ENCODE data around the gene FJX1. TPM values are rescaled to one million over a fixed set of nuclear protein-coding genes. Genes with fewer than 3 reads are reported as not detected.

The FJX1 gene
- 71.4 and 97.1 TPM in 2 replicates for total RNA-seq (2014; rRNA removed)
- Bru-seq, nascent RNA: percentile 76 among the genes with signal in this experiment
- BruChase-seq, experiment 1, labeled RNA remaining after a 6-hour chase: percentile 93 among the genes with signal in this experiment
- BruChase-seq, experiment 2, labeled RNA remaining after a 2-hour chase: percentile 90 among the genes with signal in this experiment
- long read RNA-seq, transcript FJX1-201 (1 exons, 2,450 nt): major isoform, 111 of 120 reads
- long read RNA-seq, partial matches to known transcripts: 0 of 120 reads
- long read RNA-seq, other reads (novel, unspliced or antisense): 9 of 120 reads

DNA sequence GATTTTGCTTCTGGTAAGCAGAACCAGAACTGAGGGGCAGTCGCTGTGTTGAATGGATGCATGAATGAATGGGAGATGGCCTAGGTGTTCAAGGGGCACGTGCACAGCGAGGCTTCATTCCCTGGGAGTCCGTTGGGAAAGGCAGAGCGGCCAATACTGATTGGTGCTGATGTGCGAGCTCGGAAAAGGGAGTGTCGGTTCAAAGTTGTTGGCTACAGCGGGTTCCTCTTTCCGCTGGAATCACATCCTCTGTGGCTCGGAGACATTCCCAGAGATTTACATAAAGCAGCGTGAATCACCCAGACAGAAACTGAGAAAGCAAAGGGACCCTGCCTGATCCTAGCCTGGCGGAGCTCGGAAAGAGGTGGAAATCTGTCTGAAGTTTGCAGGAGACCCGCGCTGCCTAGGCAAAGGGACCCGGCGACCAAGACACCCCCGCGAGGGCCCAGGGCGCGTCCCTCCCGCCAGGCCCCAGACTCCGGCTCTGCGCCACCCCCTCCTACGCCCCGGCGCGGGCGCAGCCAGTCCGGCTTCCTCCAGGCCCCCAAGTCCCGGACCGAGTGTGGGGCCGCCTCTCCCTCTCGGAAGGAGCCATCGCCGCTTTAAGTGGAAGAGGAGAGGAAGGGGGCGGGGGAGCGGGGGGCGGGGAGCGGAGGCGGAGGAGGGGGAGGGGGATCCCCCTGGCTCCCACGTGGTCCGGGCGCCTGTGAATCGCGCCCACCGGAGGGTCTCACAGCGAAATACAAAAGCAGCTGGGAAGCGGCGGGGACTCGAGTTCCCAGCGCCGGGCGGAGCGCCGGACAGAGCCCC lies at the start of gene FJX1:
FJX1 (plus strand) TSS at position 774 of the 810 bp plus-strand sequence. CDS start 177 bp downstream, outside the sequence.
- H3K9me2 ChIP-seq (replicated peaks; ENCODE audit: low read length): no peaks in the 10 kb centered on the region
- peak within 1 kb of the TSS; percentile 86 for H3K9ac ChIP-seq (ENCODE audit: low read length)
- CTCF ChIA-PET: interaction anchor here (0.6 to 1.2 kb wide), 2 partner anchors 93 to 204 kb away, joined by 3 to 11 read pairs; no protein-coding TSS in a partner anchor
- intact Hi-C loops (cut with micrococcal nuclease): loop anchor here (1.0 to 10.0 kb wide), 9 partner anchors 44 to 649 kb away; partner anchors contain the start of genes LDLRAD3 and TRIM44
- H3F3A ChIP-seq (ENCODE audit: low read length, unreplicated experiment): no peaks in the 10 kb centered on the region
- no peaks in the 10 kb centered on the region for H3K9me3 ChIP-seq (ENCODE audit: low read length)
- ATAC-seq (peak; percentile 46), DNase-seq (peak; percentile 86)
- peak within 1 kb of the TSS; percentile 93 for H3K27ac ChIP-seq (ENCODE audit: low read length)
- peaks cover 7% of the 10 kb centered on the region for H4K20me1 ChIP-seq (ENCODE audit: low read length)
- H3K4me1 ChIP-seq (ENCODE audit: insufficient read depth, low read length): peaks cover 53% of the 10 kb centered on the region
- H2AFZ ChIP-seq (ENCODE audit: low read length): peak within 1 kb of the TSS; percentile 44
- H3K79me2 ChIP-seq (ENCODE audit: low read length): peaks cover 38% of the 10 kb centered on the region
- BruUV-seq (replicated peaks): TSS peak; percentile 43
- TF ChIP-seq CTCF (conservative IDR thresholded peaks at IDR 0.05; ENCODE audit: low read depth, low read length) (no peak), EZH2phosphoT487 (IDR thresholded peaks at IDR 0.05; ENCODE audit: borderline replicate concordance, low read length) (no peak), EZH2 (IDR thresholded peaks at IDR 0.05; ENCODE audit: low read length, unreplicated experiment) (no peak)
- no peaks in the 10 kb centered on the region for H3K27me3 ChIP-seq (ENCODE audit: low read length)
- no peaks in the 10 kb centered on the region for H3K36me3 ChIP-seq (ENCODE audit: low read depth, low read length)
- peak within 1 kb of the TSS; percentile 88 for H3K4me3 ChIP-seq (ENCODE audit: low read length)
- peak within 1 kb of the TSS; percentile 91 for H3K4me2 ChIP-seq (ENCODE audit: low read length)
- POLR2A ChIA-PET (ENCODE audit: unreplicated experiment): no interaction called here

DNA sequence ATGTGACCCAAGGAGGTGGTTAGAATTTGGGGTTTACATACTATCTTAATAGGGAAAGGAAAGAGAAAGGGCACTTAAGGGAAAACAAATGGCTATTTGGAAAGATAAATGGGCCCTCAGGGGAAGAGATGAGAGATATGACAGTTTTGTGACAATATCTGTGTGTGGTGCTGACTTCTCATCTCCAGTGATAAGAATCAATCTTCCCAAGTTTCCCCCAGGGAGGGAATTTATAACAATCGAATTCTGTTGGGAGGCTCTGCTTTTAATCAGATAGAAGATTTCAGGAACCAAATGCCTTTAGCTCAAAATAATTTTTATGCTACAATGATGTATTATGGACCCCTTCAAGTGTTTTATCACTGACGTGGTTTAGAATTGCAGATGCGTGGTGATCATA lies 46.6 kb upstream of the FJX1 start:
- ATAC-seq: no peak
- Histone ChIP-seq H3K79me2 (ENCODE audit: low read length) (no peaks in the 10 kb centered on the region), H3K9me3 (ENCODE audit: low read length) (no peaks in the 10 kb centered on the region), H4K20me1 (ENCODE audit: low read length) (no peaks in the 10 kb centered on the region), H3K36me3 (ENCODE audit: low read depth, low read length) (no peaks in the 10 kb centered on the region), H3K27me3 (ENCODE audit: low read length) (no peaks in the 10 kb centered on the region), H3K4me3 (ENCODE audit: low read length) (no peak overlapping the region), H3F3A (ENCODE audit: low read length, unreplicated experiment) (no peaks in the 10 kb centered on the region), H3K4me1 (ENCODE audit: insufficient read depth, low read length) (peaks cover 4% of the 10 kb centered on the region; the same call in 1 of the 2 replicates), H3K9ac (ENCODE audit: low read length) (no peak overlapping the region), H3K27ac (ENCODE audit: low read length) (no peak overlapping the region), H3K4me2 (ENCODE audit: low read length) (no peak overlapping the region), H2AFZ (ENCODE audit: low read length) (no peak overlapping the region), H3K9me2 (replicated peaks; ENCODE audit: low read length) (no peaks in the 10 kb centered on the region)
- CTCF ChIA-PET: no interaction called here
- no peak for TF ChIP-seq EZH2phosphoT487 (IDR thresholded peaks at IDR 0.05; ENCODE audit: borderline replicate concordance, low read length)
- TF ChIP-seq CTCF (conservative IDR thresholded peaks at IDR 0.05; ENCODE audit: low read depth, low read length): no peak
- TF ChIP-seq EZH2 (IDR thresholded peaks at IDR 0.05; ENCODE audit: low read length, unreplicated experiment): no peak
- no TSS peak for BruUV-seq (replicated peaks)
- intact Hi-C loops (cut with micrococcal nuclease): no loop called here
- POLR2A ChIA-PET (ENCODE audit: unreplicated experiment): no interaction called here
- DNase-seq: no peak

All from PC-3 (cell line).